ENCODE data around the gene B4GALT4.

B4GALT4 gene

DNA sequence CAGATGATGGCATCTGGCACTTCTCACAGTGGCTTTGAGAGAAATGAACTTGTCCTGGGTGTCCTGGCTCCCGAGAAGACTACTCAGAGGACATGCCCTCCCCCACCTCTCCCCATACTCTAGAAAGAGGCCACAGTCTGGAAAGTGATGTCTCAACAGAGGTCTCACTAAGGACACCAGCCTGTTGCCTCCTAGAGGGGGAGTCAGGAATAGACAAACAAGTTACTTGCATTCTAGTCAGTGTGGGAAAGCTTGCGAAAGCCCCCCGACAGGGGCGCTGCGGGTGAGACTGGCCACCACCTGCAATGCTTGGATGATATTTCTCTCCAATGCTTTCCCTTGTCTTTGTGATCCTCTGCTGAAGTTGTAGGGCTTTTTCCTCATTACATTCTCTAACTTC lies 17.2 kb downstream of the B4GALT4 start:
- Histone ChIP-seq H3K27me3 (ENCODE audit: low read length) (no peaks in the 10 kb centered on the region), H3K79me2 (ENCODE audit: insufficient read depth, low read length) (no peaks in the 10 kb centered on the region), H3K9me3 (ENCODE audit: insufficient read depth, low read length) (no peaks in the 10 kb centered on the region), H4K20me1 (ENCODE audit: low read depth, low read length) (no peaks in the 10 kb centered on the region), H3K4me3 (ENCODE audit: insufficient read depth, low read length, poor library complexity, severe bottlenecking) (no peak overlapping the region), H3K27ac (ENCODE audit: low read depth, low read length) (no peak overlapping the region), H3K4me2 (ENCODE audit: low read depth, low read length, poor library complexity, severe bottlenecking) (no peak overlapping the region), H3K9me2 (replicated peaks; ENCODE audit: insufficient read depth, low read length) (no peaks in the 10 kb centered on the region), H3K36me3 (ENCODE audit: low read length) (peaks cover 4% of the 10 kb centered on the region; the same call in 1 of the 2 replicates), H2AFZ (ENCODE audit: low read depth, low read length, severe bottlenecking) (no peak overlapping the region), H3K9ac (ENCODE audit: low read length) (no peak overlapping the region), H3F3A (ENCODE audit: insufficient read depth) (no peaks in the 10 kb centered on the region)
- TF ChIP-seq, protein P1, sequence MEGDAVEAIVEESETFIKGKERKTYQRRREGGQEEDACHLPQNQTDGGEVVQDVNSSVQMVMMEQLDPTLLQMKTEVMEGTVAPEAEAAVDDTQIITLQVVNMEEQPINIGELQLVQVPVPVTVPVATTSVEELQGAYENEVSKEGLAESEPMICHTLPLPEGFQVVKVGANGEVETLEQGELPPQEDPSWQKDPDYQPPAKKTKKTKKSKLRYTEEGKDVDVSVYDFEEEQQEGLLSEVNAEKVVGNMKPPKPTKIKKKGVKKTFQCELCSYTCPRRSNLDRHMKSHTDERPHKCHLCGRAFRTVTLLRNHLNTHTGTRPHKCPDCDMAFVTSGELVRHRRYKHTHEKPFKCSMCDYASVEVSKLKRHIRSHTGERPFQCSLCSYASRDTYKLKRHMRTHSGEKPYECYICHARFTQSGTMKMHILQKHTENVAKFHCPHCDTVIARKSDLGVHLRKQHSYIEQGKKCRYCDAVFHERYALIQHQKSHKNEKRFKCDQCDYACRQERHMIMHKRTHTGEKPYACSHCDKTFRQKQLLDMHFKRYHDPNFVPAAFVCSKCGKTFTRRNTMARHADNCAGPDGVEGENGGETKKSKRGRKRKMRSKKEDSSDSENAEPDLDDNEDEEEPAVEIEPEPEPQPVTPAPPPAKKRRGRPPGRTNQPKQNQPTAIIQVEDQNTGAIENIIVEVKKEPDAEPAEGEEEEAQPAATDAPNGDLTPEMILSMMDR (IDR thresholded peaks at IDR 0.05; ENCODE audit: insufficient read depth, low read length, poor library complexity, severe bottlenecking) = no peak
- no peak for TF ChIP-seq EZH2phosphoT487 (conservative IDR thresholded peaks at IDR 0.05; ENCODE audit: low read length)

DNA sequence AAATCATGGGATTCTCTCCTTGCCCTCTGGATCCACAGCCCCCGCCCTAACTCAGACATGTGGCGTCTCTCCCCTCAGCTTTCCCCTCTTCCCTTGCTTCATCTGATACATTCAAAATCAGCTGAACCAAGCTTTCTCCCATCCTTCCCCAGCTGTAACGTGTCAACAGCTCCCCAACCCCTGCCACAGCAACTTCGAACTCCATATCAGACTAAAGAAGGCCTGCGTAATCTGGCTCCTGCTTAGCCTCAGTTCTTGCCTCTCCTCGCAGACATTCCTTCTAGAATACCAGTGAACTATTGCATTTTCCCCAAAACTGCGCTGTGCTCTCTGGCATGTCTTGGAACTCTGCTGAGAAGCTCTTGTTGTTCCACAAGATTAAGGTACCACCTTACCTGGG lies 18.3 kb downstream of the B4GALT4 start:
- Histone ChIP-seq H3K9ac (ENCODE audit: low read length) (no peak overlapping the region), H3K4me2 (ENCODE audit: low read depth, low read length, poor library complexity, severe bottlenecking) (no peak overlapping the region), H3K9me2 (replicated peaks; ENCODE audit: insufficient read depth, low read length) (no peaks in the 10 kb centered on the region), H3F3A (ENCODE audit: insufficient read depth) (no peaks in the 10 kb centered on the region), H3K4me3 (ENCODE audit: insufficient read depth, low read length, poor library complexity, severe bottlenecking) (no peak overlapping the region), H3K27ac (ENCODE audit: low read depth, low read length) (no peak overlapping the region), H3K36me3 (ENCODE audit: low read length) (peaks cover 4% of the 10 kb centered on the region; the same call in 1 of the 2 replicates), H3K27me3 (ENCODE audit: low read length) (no peaks in the 10 kb centered on the region), H3K9me3 (ENCODE audit: insufficient read depth, low read length) (no peaks in the 10 kb centered on the region), H3K79me2 (ENCODE audit: insufficient read depth, low read length) (no peaks in the 10 kb centered on the region), H4K20me1 (ENCODE audit: low read depth, low read length) (no peaks in the 10 kb centered on the region), H2AFZ (ENCODE audit: low read depth, low read length, severe bottlenecking) (no peak overlapping the region)
- no peak for TF ChIP-seq EZH2phosphoT487 (conservative IDR thresholded peaks at IDR 0.05; ENCODE audit: low read length)
- TF ChIP-seq, protein P1 (IDR thresholded peaks at IDR 0.05; ENCODE audit: insufficient read depth, low read length, poor library complexity, severe bottlenecking) = no peak

DNA sequence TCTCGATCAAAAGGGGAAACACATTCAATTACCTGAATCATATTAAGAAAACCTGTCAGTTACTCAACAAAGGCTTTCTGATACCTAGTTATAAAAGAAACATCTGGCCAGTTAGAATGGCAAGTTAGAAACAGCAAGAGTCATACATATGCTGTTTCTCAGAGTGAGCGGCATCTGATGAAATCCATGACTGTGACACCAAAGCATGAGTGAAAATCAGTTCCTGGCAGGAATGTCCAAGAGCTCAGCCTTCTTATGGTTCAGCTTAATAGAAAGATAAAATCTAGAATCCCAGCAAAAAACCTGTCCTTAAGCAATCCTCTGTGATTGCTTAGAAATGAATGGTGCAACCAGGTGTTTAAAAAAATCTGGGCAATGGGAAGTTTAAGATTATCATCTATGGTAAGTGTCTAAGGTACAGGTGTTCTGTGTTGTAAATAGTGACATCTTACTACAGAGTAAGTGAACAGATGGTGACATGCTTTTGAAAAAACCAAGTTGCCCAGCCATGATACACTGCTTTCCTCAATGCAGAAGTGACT lies 18.8 kb downstream of the B4GALT4 start:
- Histone ChIP-seq H3K36me3 (ENCODE audit: low read length) (peaks cover 4% of the 10 kb centered on the region; the same call in 1 of the 2 replicates), H3K9ac (ENCODE audit: low read length) (no peak overlapping the region), H3K4me3 (ENCODE audit: insufficient read depth, low read length, poor library complexity, severe bottlenecking) (no peak overlapping the region), H3K79me2 (ENCODE audit: insufficient read depth, low read length) (no peaks in the 10 kb centered on the region), H2AFZ (ENCODE audit: low read depth, low read length, severe bottlenecking) (no peak overlapping the region), H3K4me2 (ENCODE audit: low read depth, low read length, poor library complexity, severe bottlenecking) (no peak overlapping the region), H3K27ac (ENCODE audit: low read depth, low read length) (no peak overlapping the region), H3K9me2 (replicated peaks; ENCODE audit: insufficient read depth, low read length) (no peaks in the 10 kb centered on the region), H3F3A (ENCODE audit: insufficient read depth) (no peaks in the 10 kb centered on the region), H4K20me1 (ENCODE audit: low read depth, low read length) (no peaks in the 10 kb centered on the region), H3K27me3 (ENCODE audit: low read length) (no peaks in the 10 kb centered on the region), H3K9me3 (ENCODE audit: insufficient read depth, low read length) (no peaks in the 10 kb centered on the region)
- TF ChIP-seq, protein P1 (IDR thresholded peaks at IDR 0.05; ENCODE audit: insufficient read depth, low read length, poor library complexity, severe bottlenecking) = no peak
- TF ChIP-seq EZH2phosphoT487 (conservative IDR thresholded peaks at IDR 0.05; ENCODE audit: low read length) = no peak
